K562 (cell line): Measurements from ENCODE around the gene ERICH6B. TPM values are rescaled to one million over a fixed set of nuclear protein-coding genes. Genes with fewer than 3 reads are reported as not detected.

ENCODE experiments used
- ATAC-seq: fragments of 200-7000 bp; cut with Tn5 transposase; 3 replicates; pipeline ENCODE4 v1.9.1; 2020; ENCODE audit warnings: moderate library complexity
- BruUV-seq: library from RNA; stranded (reverse); fragments of 400-500 nt; replicated peaks from 2 replicates; lab custom pipeline; 2021; lab: Mats Ljungman, UMichigan
- CTCF ChIA-PET: fragments of 300-600 bp; formaldehyde crosslinking; extraction: SDS; loops from one replicate; lab custom pipeline; 2021; ENCODE audit warnings: low intra/inter-chr PET ratio; lab: Yijun Ruan, JAX
- POLR2A ChIA-PET: fragments of 300-600, 350-650 bp; sonication (Branson Sonifier 250); formaldehyde crosslinking; extraction: SDS; loops from one replicate; lab custom pipeline; 2021; ENCODE audit warnings: antibody characterized with exemption, inconsistent platforms; lab: Yijun Ruan, JAX
- DNase-seq, 4 experiments: peaks; one replicate each; pipeline versions ENCODE4 v3.0.0 to v3.0.0-alpha.2; 2011 to 2018; ENCODE audit warnings: low spot score in 3 of 4, mixed read lengths in 3 of 4; ENCODE audit errors: extremely low read depth in 1 of 4
- FAIRE-seq: peaks from 2 replicates; lab custom pipeline; 2011; peaks lifted over from hg19 to GRCh38; lab: Jason Lieb, UNC
- H2AFZ ChIP-seq: 2 replicates; pipeline ENCODE4 v1.6.0; 2011; ENCODE audit warnings: low read depth, low read length, control low read depth, inconsistent platforms
- H3K27ac ChIP-seq: fragments of 200-600 bp; 3 replicates; pipeline ENCODE4 v1.8.0; 2011; ENCODE audit warnings: low read depth, mild to moderate bottlenecking, control low read depth, inconsistent platforms, low read length, moderate library complexity, mixed read lengths; ENCODE audit errors: extremely low read depth
- H3K27me3 ChIP-seq, 2 experiments: fragments of 300-600 bp in 1 of 2; 2 replicates in 1 of 2; 3 replicates in 1 of 2; pipeline versions ENCODE4 v1.6.0 to v1.8.0; 2011; ENCODE audit warnings: inconsistent platforms in 2 of 2, low read length in 2 of 2, mild to moderate bottlenecking in 1 of 2, mixed read lengths in 1 of 2, moderate library complexity in 1 of 2; ENCODE audit not compliant: control insufficient read depth in 2 of 2, insufficient read depth in 2 of 2
- H3K36me3 ChIP-seq: fragments of 300-600 bp; 3 replicates; pipeline ENCODE4 v1.8.0; 2011; ENCODE audit warnings: mild to moderate bottlenecking, low read length, inconsistent platforms; ENCODE audit not compliant: control insufficient read depth, insufficient read depth
- H3K4me1 ChIP-seq, 2 experiments: fragments of 200-600 bp in 1 of 2; replicated peaks in 1 of 2; 2 replicates in 1 of 2; 3 replicates in 1 of 2; pipeline versions ENCODE4 v1.5.1 to v1.8.0; 2011; ENCODE audit warnings: inconsistent platforms in 2 of 2, low read length in 2 of 2, mild to moderate bottlenecking in 1 of 2, mixed read lengths in 1 of 2, moderate library complexity in 1 of 2; ENCODE audit not compliant: control insufficient read depth in 2 of 2, insufficient read depth in 2 of 2
- H3K4me2 ChIP-seq: 2 replicates; pipeline ENCODE4 v1.6.1; 2011; ENCODE audit warnings: low read length, control low read depth, inconsistent platforms, mixed read lengths; ENCODE audit not compliant: insufficient read depth
- H3K4me3 ChIP-seq: fragments of 200-600 bp; sonication (generic), shearing (Covaris generic); 2 replicates; pipeline ENCODE4 v1.5.1; 2016; ENCODE audit warnings: control low read depth, inconsistent platforms
- H3K79me2 ChIP-seq: fragments of 200-600 bp; 3 replicates; pipeline ENCODE4 v1.8.0; 2011; ENCODE audit warnings: low read length, inconsistent platforms; ENCODE audit not compliant: control insufficient read depth, insufficient read depth
- H3K9ac ChIP-seq, 2 experiments: 2 replicates each; pipeline versions ENCODE4 v1.6.0 to v1.6.1; 2011; ENCODE audit warnings: low read depth in 2 of 2, low read length in 2 of 2, control low read depth in 1 of 2, inconsistent platforms in 1 of 2, mild to moderate bottlenecking in 1 of 2, mixed read lengths in 1 of 2; ENCODE audit not compliant: insufficient read depth in 1 of 2
- H3K9me1 ChIP-seq: one replicate; pipeline ENCODE4 v1.6.0; 2011; ENCODE audit warnings: inconsistent platforms, mild to moderate bottlenecking, low read length, moderate library complexity; ENCODE audit not compliant: control insufficient read depth, insufficient read depth
- H3K9me3 ChIP-seq: replicated peaks from 2 replicates; pipeline ENCODE4 v1.5.1; 2011; ENCODE audit warnings: low read depth, low read length, inconsistent platforms; ENCODE audit not compliant: control insufficient read depth, insufficient read depth
- H4K20me1 ChIP-seq: replicated peaks from 2 replicates; pipeline ENCODE4 v1.6.1; 2011; ENCODE audit warnings: low read length, inconsistent platforms, mixed read lengths; ENCODE audit not compliant: control insufficient read depth, insufficient read depth
- ARHGAP35 ChIP-seq: fragments of 450-650 bp; IDR thresholded peaks from 2 replicates; pipeline ENCODE4 v1.6.1; 2018; ENCODE audit not compliant: partially characterized antibody
- C11orf30 ChIP-seq: fragments of 450-650 bp; IDR thresholded peaks from 2 replicates; pipeline ENCODE4 v1.6.1; 2016; ENCODE audit warnings: low read depth, mild to moderate bottlenecking
- HMGN3 ChIP-seq: IDR thresholded peaks from 2 replicates; pipeline ENCODE4 v1.6.1; 2011; ENCODE audit warnings: borderline replicate concordance, low read depth, mild to moderate bottlenecking, mixed read lengths, low read length; ENCODE audit not compliant: insufficient read length; ENCODE audit errors: extremely low read depth
- KDM1A ChIP-seq, 2 experiments: fragments of 450-650 bp; IDR thresholded peaks; 2 replicates each; pipeline ENCODE4 v1.6.1; 2016; ENCODE audit warnings: mild to moderate bottlenecking in 2 of 2
- KLF13 ChIP-seq: fragments of 450-650 bp; IDR thresholded peaks from 2 replicates; pipeline ENCODE4 v1.6.1; 2016; ENCODE audit warnings: missing genetic modification characterization, low read depth, mild to moderate bottlenecking, missing compliant biosample characterization, moderate library complexity, borderline replicate concordance
- KLF16 ChIP-seq: IDR thresholded peaks from 2 replicates; pipeline ENCODE4 v1.6.1; 2016; ENCODE audit warnings: antibody characterized with exemption
- MAFF ChIP-seq: IDR thresholded peaks from 2 replicates; pipeline ENCODE4 v1.6.1; 2012; ENCODE audit warnings: low read length, improper control_type of control experiment
- MAFG ChIP-seq: fragments of 450-650 bp; conservative IDR thresholded peaks from 2 replicates; pipeline ENCODE4 v1.6.1; 2016; ENCODE audit warnings: missing genetic modification characterization, missing compliant biosample characterization
- MAFK ChIP-seq: IDR thresholded peaks from 2 replicates; pipeline ENCODE4 v1.6.1; 2011; ENCODE audit warnings: low read length, improper control_type of control experiment
- POLR2AphosphoS2 ChIP-seq: IDR thresholded peaks from 2 replicates; pipeline ENCODE4 v1.6.1; 2012; ENCODE audit warnings: low read length, improper control_type of control experiment
- YY1 ChIP-seq, 3 experiments: IDR thresholded peaks; 2 replicates each; pipeline ENCODE4 v1.6.1; 2011; ENCODE audit warnings: low read length in 2 of 3, mild to moderate bottlenecking in 2 of 3, moderate library complexity in 2 of 3, borderline replicate concordance in 1 of 3, control low read depth in 1 of 3, low read depth in 1 of 3; ENCODE audit not compliant: insufficient read depth in 3 of 3, insufficient replicate concordance in 2 of 3, control insufficient read depth in 1 of 3, insufficient read length in 1 of 3; ENCODE audit errors: extremely low read depth in 1 of 3
- ZNF23 ChIP-seq: fragments of 250-450 bp; sonication (Bioruptor Pico); IDR thresholded peaks from 2 replicates; pipeline ENCODE4 v1.4.0; 2020; ENCODE audit warnings: mild to moderate bottlenecking
- ZNF316 ChIP-seq: fragments of 450-650 bp; IDR thresholded peaks from 2 replicates; pipeline ENCODE4 v1.6.1; 2016
- ZNF707 ChIP-seq: fragments of 250-450 bp; sonication (Bioruptor Pico); conservative IDR thresholded peaks from 2 replicates; pipeline ENCODE4 v1.8.0; 2022; ENCODE audit warnings: inconsistent platforms, mild to moderate bottlenecking, moderate library complexity
- WGBS: fragments of 100-300 bp; shearing (Covaris generic); methylation state at CpG from one replicate; pipeline ENCODE4 v1.1.6; 2016; ENCODE audit warnings: low coverage, mixed read lengths; ENCODE audit not compliant: insufficient coverage; ENCODE audit errors: missing lambda C conversion rate; 5-methylcytosine and 5-hydroxymethylcytosine counted together
- in situ Hi-C: fragments of 300-500 bp; cut with MboI; formaldehyde crosslinking; loops from 4 replicates; pipeline ENCODE4 v1.15.0; 2018; ENCODE audit warnings: inconsistent platforms, mixed read lengths
- intact Hi-C: fragments of 100-400 bp; cut with micrococcal nuclease; formaldehyde crosslinking; loops from 2 replicates; pipeline ENCODE4 v1.14.2; 2022
- polyA plus RNA-seq, 8 experiments: library from polyadenylated mRNA; depleted of rRNA in 4 of 8; stranded (reverse) in 5 of 8; unstranded in 3 of 8; fragments of >200 nt; fragmentation: Nextera tagmentation in 2 of 8; fragmentation: Illumina TruSeq in 1 of 8; extraction: Ambion mirVana in 2 of 8; extraction: Trizol in 1 of 8; gene quantifications; 2 replicates each; pipeline versions ENCODE4 v1.2.1 to v1.2.3, GENCODE V29; 2011 to 2014; ENCODE audit warnings: inconsistent platforms in 1 of 8, missing spikeins in 1 of 8
- total RNA-seq, 7 experiments: library from RNA; depleted of rRNA in 6 of 7; stranded (reverse); fragments of >200 nt in 6 of 7; fragmentation: Illumina TruSeq in 2 of 7; extraction: Trizol in 2 of 7; gene quantifications; 2 replicates each; pipeline versions ENCODE4 v1.2.1 to v1.2.3, GENCODE V29; 2011 to 2021; ENCODE audit warnings: low replicate concordance in 1 of 7
- TF ChIP-seq, protein P1 (sequence below): sonication (generic); formaldehyde crosslinking; IDR thresholded peaks from 2 replicates; pipeline ENCODE4 v1.8.0; 2023; ENCODE audit warnings: mild to moderate bottlenecking, missing genetic modification reagents
- TF ChIP-seq, protein P2 (sequence below): fragments of 450-650 bp; IDR thresholded peaks from one replicate; pipeline ENCODE4 v1.6.1; 2018; ENCODE audit warnings: mild to moderate bottlenecking, moderate library complexity; ENCODE audit not compliant: partially characterized antibody
- TF ChIP-seq, protein P3 (sequence below): fragments of 450-650 bp; IDR thresholded peaks from 2 replicates; pipeline ENCODE4 v1.6.1; 2018; ENCODE audit warnings: mild to moderate bottlenecking, low read depth; ENCODE audit not compliant: partially characterized antibody

Gene ERICH6B
- total and polyA plus RNA-seq, 9 of the 15 experiments (the other 6 are each of a cell fraction or from before 2014, with no cell fraction given), result not detected

DNA sequence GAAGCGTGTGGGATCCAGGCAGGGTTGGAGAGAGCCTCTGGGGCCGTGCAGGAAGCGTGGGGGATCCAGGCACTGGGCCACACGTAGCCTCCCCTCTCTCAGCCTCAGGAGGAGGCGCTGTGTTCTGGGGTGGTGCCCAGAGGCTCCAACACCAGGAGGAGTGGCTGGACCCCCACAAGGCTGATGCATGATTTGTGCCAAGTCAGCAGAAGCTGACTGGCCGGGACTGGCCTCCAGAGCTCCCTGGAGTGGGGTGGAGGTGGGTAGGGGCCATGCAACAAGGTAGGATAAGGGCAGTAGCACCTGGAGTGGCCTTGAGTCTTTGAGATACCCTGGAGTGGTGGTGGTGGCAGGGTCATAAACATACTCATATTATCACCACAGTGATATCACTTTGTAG, 75.3 kb downstream of the ERICH6B start:
- Histone ChIP-seq H3K4me3 (no peak overlapping the region), H3K4me1 (peaks cover 0 to 4% of the 10 kb centered on the region in 2 experiments; a peak in 2 of 5 replicates), H3K79me2 (no peaks in the 10 kb centered on the region), H3K9ac (peak overlapping the region in 1 of 2 experiments; percentile 26; a peak in 1 of 4 replicates), H3K4me2 (no peak overlapping the region), H3K36me3 (peaks cover 8% of the 10 kb centered on the region; the same call in 1 of the 3 replicates), H3K9me1 (no peaks in the 10 kb centered on the region), H4K20me1 (no peaks in the 10 kb centered on the region), H3K27ac (no peak overlapping the region), H2AFZ (no peak overlapping the region), H3K9me3 (no peaks in the 10 kb centered on the region), H3K27me3 (no peaks in the 10 kb centered on the region)
- no peak for FAIRE-seq
- intact Hi-C loops, result no loop called here
- ChIA-PET CTCF (no interaction called here), POLR2A (no interaction called here)
- ATAC-seq, result no peak; the same call in 2 of the 3 replicates
- TF ChIP-seq MAFK, result peak; percentile 73; the same call in 1 of the 2 replicates
- no peak for TF ChIP-seq KLF16
- no peak for TF ChIP-seq ARHGAP35
- no peak for TF ChIP-seq POLR2AphosphoS2
- peak; percentile 49 for TF ChIP-seq MAFF
- TF ChIP-seq KDM1A (IDR thresholded peaks at IDR 0.05), result no peak
- TF ChIP-seq, protein P1, sequence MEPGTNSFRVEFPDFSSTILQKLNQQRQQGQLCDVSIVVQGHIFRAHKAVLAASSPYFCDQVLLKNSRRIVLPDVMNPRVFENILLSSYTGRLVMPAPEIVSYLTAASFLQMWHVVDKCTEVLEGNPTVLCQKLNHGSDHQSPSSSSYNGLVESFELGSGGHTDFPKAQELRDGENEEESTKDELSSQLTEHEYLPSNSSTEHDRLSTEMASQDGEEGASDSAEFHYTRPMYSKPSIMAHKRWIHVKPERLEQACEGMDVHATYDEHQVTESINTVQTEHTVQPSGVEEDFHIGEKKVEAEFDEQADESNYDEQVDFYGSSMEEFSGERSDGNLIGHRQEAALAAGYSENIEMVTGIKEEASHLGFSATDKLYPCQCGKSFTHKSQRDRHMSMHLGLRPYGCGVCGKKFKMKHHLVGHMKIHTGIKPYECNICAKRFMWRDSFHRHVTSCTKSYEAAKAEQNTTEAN (CRISPR knock-in tag), result no peak
- TF ChIP-seq MAFG (tag), result peak; percentile 77
- TF ChIP-seq C11orf30, result peak; percentile 69
- TF ChIP-seq KLF13 (tag), result no peak
- peak; percentile 77 for TF ChIP-seq ZNF316
- TF ChIP-seq, protein P2, sequence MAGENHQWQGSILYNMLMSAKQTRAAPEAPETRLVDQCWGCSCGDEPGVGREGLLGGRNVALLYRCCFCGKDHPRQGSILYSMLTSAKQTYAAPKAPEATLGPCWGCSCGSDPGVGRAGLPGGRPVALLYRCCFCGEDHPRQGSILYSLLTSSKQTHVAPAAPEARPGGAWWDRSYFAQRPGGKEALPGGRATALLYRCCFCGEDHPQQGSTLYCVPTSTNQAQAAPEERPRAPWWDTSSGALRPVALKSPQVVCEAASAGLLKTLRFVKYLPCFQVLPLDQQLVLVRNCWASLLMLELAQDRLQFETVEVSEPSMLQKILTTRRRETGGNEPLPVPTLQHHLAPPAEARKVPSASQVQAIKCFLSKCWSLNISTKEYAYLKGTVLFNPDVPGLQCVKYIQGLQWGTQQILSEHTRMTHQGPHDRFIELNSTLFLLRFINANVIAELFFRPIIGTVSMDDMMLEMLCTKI, result no peak
- no peak for TF ChIP-seq HMGN3
- TF ChIP-seq, protein P3, sequence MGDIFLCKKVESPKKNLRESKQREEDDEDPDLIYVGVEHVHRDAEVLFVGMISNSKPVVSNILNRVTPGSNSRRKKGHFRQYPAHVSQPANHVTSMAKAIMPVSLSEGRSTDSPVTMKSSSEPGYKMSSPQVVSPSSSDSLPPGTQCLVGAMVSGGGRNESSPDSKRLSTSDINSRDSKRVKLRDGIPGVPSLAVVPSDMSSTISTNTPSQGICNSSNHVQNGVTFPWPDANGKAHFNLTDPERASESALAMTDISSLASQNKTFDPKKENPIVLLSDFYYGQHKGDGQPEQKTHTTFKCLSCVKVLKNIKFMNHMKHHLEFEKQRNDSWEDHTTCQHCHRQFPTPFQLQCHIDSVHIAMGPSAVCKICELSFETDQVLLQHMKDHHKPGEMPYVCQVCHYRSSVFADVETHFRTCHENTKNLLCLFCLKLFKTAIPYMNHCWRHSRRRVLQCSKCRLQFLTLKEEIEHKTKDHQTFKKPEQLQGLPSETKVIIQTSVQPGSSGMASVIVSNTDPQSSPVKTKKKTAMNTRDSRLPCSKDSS, result no peak
- TF ChIP-seq YY1 (IDR thresholded peaks at IDR 0.05; ENCODE audit: borderline replicate concordance in 1 of 3, control insufficient read depth in 1 of 3, extremely low read depth in 1 of 3, insufficient read depth in 3 of 3, insufficient read length in 1 of 3, insufficient replicate concordance in 2 of 3, low read depth in 1 of 3, low read length in 2 of 3), result no peak
- TF ChIP-seq ZNF23 (CRISPR knock-in tag), result no peak
- no peak for TF ChIP-seq ZNF707
- no TSS peak for BruUV-seq
- no peak for DNase-seq
- in situ Hi-C loops, result no loop called here
- 25% methylated on average over 3 of the region's 6 CpGs for WGBS
